ENCODE results near the gene ITGA3.

DNA sequence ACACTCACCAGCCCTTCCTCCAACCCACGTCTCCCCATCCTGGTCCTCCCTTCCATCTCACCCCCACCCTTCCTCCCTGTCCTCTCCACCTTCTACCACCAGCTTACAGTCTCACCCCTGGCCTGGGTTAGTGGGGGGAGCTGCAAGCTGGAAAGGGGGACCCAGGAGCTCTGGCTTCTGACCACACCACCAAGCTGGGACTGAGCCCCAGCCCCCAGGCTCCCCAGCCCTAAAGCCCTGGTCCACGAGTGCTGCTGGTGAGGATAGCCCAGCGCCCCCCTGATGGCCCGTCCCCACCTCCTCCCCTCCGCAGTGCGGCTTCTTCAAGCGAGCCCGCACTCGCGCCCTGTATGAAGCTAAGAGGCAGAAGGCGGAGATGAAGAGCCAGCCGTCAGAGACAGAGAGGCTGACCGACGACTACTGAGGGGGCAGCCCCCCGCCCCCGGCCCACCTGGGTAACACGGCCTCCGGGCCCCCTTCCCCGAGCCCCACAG, 32.0 kb downstream of the ITGA3 start:
- TF ChIP-seq, protein P1, sequence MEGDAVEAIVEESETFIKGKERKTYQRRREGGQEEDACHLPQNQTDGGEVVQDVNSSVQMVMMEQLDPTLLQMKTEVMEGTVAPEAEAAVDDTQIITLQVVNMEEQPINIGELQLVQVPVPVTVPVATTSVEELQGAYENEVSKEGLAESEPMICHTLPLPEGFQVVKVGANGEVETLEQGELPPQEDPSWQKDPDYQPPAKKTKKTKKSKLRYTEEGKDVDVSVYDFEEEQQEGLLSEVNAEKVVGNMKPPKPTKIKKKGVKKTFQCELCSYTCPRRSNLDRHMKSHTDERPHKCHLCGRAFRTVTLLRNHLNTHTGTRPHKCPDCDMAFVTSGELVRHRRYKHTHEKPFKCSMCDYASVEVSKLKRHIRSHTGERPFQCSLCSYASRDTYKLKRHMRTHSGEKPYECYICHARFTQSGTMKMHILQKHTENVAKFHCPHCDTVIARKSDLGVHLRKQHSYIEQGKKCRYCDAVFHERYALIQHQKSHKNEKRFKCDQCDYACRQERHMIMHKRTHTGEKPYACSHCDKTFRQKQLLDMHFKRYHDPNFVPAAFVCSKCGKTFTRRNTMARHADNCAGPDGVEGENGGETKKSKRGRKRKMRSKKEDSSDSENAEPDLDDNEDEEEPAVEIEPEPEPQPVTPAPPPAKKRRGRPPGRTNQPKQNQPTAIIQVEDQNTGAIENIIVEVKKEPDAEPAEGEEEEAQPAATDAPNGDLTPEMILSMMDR (conservative IDR thresholded peaks at IDR 0.05; ENCODE audit: low read depth, low read length), result no peak
- no peak for TF ChIP-seq EZH2 (IDR thresholded peaks at IDR 0.05; ENCODE audit: borderline replicate concordance, low read depth, low read length, poor library complexity, severe bottlenecking)

Data from A673 (cell line).